Measurements from ENCODE around the gene NMT1.

NMT1 gene

DNA sequence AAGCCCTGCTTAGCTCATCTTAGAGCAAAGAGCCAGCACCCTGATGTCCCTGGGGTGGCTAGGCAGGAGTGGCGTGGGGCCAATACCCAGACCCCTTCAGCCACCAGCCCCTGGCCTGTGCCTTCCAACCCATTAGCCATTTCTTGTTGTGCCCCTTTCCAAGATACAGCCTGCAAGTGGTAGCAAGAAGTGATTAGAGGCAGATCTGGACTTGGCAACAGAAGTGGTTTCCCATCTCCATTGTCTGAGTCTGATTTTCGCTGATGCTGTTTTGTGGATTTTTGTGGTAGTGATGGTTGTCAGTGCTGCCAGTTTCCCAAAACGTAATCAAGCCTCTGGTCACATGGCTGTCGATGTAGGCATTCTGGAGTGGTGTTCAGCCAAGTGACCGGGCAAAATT is 45.5 kb downstream of the NMT1 start:
- DNase-seq, result no peak

GRCh38 chr17:45107293-45108010 is 46.3 kb downstream of the NMT1 start:
- no peak for DNase-seq

DNA sequence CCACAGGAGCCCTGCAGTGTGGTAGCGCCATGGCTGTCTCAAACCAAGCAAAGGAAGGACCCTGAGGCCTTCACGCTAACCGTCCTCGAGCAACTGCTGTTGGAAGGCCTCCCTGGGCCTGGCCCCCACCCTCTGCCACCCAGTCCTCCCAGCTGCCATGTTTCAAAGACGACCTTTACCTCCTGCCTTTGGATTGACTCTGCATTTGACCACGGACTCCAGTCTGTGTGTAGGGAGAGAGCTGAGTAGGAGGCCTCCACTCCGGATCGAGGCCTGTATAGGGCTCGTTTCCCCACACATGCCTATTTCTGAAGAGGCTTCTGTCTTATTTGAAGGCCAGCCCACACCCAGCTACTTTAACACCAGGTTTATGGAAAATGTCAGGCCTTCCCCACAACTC is 46.9 kb downstream of the NMT1 start:
- no peak for DNase-seq

GRCh38 chr17:45108595-45109521 is 47.7 kb downstream of the NMT1 start:
- DNase-seq, result no peak

DNA sequence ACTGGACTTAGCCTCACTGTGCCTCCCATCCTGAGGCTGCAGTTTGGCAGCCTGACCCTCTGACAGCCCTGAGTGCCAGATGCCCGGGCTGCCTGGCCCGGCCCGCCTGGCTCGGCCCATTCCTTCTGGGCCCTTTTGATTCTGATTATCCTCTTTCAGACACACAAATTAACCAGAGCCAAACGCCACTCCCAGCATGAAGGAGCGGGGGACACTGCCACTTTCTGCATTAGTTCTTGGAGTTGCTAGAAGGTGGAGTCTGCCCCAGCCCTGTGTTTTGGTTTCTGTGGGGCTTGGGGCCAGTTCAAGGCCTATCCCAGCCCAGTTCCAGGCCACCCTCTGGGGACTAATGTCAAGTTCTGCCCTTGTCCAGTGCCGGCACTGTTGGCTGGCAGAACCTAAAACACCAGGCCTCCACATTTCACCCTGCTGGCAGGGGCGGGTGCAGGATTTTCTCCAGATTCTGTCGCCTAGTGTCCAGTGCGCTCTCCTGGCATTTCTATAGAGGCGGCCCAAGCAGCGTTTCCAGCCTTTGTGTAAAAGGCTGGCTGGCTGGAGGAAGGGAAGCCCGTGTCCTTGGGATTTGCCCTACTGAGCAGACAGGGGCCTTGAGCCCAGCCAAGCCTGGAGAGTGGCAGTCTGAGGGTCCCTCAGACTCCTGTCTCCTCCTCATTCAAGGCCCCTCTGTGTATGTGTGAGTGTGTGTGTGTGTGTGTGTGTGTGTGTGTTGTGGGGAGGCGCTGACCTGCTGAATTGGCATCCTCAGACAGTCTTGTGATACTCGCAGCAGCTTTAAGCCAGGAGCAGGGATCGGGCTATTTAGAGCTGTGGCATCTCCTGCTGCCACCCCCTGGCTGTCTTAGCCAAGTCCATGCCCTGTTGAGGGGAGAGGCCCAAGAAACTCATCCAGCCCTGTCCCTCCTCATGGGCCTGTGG is 49.8 kb downstream of the NMT1 start:
- DNase-seq, result no peak

- no peak for DNase-seq
Measured at GRCh38 chr17:45111850-45112249, 50.7 kb downstream of the NMT1 start.

GRCh38 chr17:45112559-45113423 is 51.7 kb downstream of the NMT1 start:
- no peak for DNase-seq

DNA sequence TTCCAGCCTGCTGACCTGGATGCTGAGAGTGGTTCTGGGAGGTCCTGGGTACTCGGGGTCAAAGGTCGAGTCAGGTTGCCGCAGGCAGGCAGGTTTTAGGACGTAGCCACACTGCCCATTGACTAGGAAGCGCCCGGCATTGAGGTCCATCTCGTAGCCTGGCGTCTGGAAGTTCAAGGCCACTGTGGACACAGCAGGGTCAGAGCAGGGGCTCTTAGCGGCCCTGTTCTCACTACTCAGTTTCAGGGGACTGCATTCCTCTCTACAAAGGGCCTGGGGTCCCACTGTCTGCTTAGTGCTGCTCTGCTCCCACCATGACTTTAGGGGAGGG is 52.3 kb downstream of the NMT1 start:
- no peak for DNase-seq

GRCh38 chr17:45114117-45114932 is 53.2 kb downstream of the NMT1 start:
- DNase-seq, result no peak

DNA sequence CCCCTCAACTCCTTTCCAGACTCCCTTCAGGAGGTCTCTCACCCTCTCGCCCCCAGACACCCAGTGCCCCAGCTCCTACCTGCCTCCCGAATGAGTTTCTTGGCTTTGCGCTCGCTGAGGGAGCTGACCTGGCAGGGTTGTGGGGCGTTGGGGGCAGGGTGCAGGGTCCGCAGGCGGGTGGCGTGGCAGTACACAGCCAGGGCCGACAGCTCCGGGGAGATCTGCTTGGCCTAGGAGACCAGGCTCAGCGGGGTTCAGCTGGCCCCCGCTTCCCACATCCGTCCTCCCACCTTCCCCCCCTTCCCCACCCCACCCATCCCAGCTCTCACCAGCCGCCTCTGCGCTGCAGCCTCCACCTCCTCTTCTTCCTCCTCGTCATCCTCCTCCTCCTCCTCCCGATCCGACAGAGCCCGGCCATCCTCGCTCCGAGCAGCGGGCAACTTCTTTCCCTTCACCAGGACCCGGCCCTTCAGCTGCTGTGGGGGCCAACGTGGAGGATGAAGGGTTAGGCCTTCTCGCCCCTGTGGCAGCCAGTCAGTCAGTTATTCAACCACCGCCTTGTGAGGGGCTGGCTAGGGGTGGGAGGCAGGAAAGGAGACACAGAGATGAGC is 54.0 kb downstream of the NMT1 start:
- DNase-seq, result no peak

GRCh38 chr17:45115871-45116270 is 54.8 kb downstream of the NMT1 start:
- no peak for DNase-seq

DNA sequence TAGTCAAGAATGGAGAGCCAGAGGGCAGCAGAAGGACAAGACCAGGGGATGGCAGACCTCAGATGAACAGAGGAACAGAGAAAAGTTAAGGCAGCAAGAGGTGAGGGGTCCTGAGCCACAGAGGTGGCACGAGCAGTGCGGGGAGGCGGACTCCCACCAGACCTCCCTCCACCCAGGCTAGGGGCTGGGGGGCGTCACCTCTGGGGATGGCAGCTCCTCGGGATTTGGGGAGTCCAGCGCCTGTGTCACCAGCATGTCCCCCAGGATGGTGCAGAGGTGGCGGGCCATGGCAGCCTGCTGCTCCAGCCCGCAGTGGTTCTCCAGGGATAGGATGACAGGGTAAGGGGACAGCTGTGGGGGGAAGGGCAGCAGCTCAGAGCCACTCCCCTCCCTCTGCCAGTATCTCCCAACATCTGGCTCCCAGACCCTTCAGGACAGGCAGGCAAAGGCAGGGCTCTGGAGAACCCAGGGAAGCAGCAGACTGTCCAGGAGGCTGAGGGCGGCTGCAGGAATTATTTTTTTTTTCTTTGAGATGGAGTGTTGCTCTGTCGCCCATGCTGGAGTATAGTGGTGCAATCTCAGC is 55.4 kb downstream of the NMT1 start:
- DNase-seq, result no peak

- DNase-seq, result no peak
Measured at GRCh38 chr17:45117334-45117733, 56.2 kb downstream of the NMT1 start.

DNA sequence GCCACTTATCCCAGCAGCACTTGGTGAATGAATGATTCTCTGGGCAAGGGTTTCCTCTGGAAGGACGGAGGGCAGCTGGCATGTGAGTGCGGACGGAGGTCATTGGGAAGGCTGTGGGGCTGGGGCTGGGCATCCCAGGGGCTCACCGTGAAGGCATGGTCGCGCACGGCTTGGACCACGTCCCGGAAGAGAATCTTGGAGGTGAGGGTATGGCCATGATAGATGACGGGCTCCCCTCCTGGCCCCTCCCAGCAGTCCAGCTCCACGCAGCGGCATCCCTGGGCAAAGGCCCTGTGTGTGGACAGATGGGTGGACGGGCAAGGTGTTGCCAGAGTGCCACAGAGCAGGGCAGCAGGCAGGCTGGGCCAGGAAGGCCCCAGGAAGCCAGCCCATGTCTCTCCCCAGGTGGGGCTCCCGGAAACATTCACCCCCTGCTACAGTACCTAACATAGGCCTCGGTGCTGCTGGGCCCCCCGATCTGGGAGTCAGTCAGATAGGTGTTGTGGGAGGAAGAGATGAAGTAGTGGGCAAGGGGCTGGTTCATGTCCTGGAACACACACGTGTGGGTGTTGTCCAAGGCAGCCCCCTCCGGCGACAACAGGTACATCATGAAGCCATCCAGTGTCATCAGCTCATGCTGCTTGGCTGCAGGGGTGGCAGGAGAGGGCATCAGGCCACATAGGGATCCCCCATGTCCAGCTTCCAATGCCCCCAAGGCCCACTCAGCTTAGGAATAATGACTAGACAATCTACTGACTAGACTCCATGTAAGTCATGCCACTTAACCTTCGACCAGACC is 56.9 kb downstream of the NMT1 start:
- no peak for DNase-seq

- DNase-seq, result no peak
Measured at GRCh38 chr17:45118691-45119090, 57.6 kb downstream of the NMT1 start.

GRCh38 chr17:45119964-45120363 is 58.8 kb downstream of the NMT1 start:
- no peak for DNase-seq

DNA sequence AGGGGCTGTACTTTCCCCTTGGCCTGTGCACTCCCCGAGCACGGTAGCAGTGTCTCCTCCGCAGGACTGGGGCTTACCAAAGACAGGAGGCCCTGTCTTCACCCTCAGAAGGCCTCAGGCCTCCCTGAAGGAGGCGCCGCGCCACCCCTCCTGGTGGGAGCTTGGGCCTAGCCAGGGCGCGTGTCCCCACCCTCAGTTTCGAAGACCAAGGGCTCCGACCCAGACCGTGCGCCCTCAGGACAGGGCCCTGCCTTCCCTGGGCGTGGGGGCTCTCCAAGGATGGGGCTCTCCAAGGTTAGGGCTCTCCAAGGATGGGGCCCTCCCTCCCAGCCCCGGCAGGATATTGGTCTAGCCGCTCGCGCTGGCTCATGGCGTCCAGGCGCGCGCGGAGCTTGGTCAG is 59.4 kb downstream of the NMT1 start:
- no peak for DNase-seq

DNA sequence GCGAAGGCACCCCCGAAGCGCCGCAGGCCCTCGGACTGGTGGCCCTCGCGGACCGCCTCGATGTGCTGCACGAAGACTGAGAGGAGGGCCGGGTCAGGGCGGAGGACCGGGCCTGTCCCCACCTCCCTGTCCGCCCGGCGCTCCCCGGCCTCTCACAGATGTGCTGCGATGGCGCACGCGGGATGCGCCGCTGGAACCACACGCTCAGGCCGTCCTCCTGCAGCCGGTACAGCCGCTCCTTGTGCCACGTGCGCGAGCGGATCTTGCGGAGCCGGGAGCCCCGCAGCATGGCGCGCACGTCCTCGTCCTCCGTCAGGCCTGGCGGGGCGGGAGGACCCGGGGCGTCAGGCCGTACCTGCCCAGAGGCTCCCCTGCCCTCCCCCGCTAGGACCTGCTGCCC is 59.9 kb downstream of the NMT1 start:
- no peak for DNase-seq

DNA sequence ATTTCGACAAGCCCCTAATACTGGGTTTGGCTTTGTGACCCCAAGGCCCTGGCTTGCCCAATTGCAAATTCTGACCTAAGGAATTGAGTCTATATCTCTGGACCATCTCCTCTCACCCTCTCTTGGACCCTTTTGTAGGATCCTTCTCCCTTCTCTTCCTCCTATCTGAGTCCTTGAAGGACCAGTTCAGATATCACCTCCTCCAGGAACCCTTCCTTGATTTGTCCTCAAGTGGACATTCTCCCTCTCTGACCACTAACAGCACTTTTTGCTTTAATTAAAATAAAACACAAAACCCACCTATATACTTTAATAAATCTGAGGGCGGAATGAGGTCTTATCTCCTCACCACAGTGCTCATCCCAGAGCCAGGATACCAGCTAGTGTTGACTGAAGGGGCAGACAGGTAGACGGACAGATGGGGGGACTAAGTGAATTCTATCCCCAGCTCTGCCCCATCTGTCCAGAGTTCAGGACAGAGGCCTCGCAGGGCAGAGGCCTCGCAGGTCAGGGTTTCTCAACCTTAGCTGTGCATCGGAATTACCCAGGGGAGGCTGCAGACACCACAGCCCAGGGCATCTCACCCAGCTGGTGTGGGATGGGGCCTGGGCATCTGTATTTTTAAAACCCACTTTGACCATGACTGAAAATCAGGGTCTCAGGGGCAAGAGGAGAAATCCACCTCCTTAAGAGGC is 62.1 kb downstream of the NMT1 start:
- no peak for DNase-seq
